ENCODE measurements around the gene TRIM43.
"Not testable (repeated sequence)": the region's sequence is repeated elsewhere in the genome, so short reads cannot be mapped to it uniquely, and the experiment has no call there.

TRIM43 gene

GRCh38 chr2:95591701-95592100 lies at the start of gene TRIM43:
TSS of gene TRIM43 (plus strand) at chr2:95592001. CDS start at chr2:95594024, 2,023 bp downstream.
- DNase-seq, result not testable (repeated sequence)

GRCh38 chr2:95551055-95551568 lies 40.7 kb upstream of the TRIM43 start:
- no peak for DNase-seq

DNA sequence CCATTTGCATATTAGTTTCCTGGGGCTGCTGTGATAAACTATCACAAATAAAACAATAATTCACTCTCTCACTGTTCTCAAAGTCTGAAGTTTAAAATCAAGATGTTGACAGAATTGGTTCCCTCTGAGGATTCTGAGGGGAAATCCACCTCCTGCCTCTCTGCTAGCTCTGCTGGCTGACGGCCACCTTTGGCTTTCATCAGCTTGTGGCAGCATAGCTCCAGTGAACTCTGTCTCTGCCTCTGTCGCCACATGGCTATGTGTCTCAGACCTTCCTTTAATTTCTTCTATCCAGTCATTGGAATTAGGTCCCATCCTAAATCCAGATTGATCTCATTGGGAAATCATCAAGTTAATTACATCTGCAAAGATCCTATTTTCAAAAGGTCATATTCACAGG lies 38.9 kb upstream of the TRIM43 start:
- no peak for DNase-seq

- DNase-seq, result no peak
Measured at GRCh38 chr2:95569170-95569569, 22.6 kb upstream of the TRIM43 start.

DNA sequence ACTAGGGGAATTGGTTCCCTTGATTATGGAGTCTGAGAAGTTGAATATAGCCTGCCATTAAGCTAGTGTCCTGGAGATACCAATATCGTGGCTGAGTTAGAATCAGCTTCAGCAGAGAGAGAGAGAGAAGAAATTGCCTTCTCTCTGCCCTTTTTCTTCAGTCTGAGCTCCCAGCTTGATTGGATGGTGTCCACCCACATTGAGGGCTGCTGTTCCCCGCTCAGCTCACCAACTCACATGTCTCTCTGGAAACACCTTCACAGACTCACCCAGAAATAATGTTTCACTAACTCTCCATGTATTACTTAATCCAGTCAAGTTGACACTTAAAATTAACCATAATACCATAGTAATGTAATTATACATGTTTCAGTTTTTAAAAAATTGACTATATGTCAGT lies 17.9 kb upstream of the TRIM43 start:
- no peak for DNase-seq

DNA sequence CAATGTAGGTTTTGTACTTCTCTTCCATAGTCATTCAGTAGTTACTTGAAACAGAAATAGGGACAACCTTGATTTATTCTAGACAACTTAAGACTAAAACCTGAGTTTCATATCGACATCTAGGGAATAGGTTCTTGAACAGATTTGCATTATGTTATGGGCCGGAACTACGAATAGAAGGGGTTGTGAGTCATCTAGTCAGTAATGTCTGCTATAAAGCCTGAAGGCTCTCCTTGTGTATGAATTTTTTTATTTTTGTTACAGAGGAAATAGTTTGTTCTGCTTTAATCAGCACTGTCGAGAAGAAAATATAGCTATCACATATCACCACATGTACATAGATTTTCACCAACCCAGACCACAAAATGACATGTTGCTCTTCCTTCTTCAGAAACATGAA lies 17.3 kb upstream of the TRIM43 start:
- no peak for DNase-seq

GRCh38 chr2:95575857-95576256 lies 15.9 kb upstream of the TRIM43 start:
- no peak for DNase-seq

DNA sequence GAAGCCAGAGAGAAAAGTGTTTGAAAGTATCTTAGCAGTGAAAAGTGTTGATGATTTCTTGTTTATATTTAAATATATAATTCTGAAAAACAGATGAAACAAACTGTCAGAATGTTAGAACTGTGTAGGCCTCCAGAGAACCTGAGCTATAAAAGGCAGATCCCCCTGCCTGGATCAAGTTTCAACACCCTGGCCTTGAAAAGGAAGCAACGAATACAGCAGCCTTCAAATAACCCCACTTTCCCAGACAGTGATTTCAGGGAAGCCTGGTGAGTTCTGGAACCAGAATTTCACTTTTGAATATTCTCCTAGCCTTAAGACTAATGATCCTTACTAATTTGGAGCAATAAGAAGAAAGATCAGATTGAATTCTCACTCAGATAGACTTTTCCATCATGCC lies 13.3 kb upstream of the TRIM43 start:
- no peak for DNase-seq

DNA sequence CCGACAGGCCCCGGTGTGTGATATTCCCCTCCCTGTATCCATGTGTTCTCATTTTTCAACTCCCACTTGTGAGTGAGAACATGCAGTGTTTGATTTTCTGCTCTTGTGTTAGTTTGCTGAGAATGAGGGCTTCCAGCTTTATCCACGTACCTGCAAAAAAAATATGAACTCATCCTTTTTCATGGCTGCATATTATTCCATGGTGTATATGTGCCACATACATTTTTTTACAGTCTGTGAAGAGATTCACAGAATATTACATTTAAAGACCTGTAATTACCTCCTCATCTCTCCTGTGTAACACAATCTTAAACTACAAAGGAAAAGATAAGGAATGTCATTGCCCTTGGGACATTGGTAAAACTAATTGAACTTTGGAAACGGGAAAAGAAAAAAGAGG lies 8.3 kb upstream of the TRIM43 start:
- DNase-seq, result not testable (repeated sequence)

GRCh38 chr2:95584321-95584720 lies 7.5 kb upstream of the TRIM43 start:
- DNase-seq, result not testable (repeated sequence)

- DNase-seq, result not testable (repeated sequence)
Measured at GRCh38 chr2:95589777-95590536, 1.8 kb upstream of the TRIM43 start.

DNA sequence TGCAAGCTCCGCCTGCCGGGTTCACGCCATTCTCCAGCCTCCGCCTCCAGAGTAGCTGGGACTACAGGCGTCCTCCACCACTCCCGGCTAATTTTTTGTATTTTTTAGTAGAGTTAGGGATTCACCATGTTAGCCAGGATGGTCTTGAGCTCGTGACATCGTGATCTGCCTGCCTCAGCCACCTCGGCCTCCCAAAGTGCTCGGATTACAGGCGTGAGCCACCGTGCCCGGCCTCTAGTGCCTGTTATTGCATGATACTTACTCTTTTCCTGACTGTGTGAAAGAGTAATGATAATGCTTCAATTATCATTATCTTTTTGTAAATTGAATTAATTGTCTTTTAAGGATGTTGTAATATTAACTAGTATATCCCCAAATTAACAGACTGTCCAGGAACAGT lies 1.2 kb downstream of the TRIM43 start:
- not testable (repeated sequence) for DNase-seq

- not testable (repeated sequence) for DNase-seq
Measured at GRCh38 chr2:95595012-95595411, 3.2 kb downstream of the TRIM43 start.

GRCh38 chr2:95601301-95601700 lies 9.5 kb downstream of the TRIM43 start:
- not testable (repeated sequence) for DNase-seq

- DNase-seq, result not testable (repeated sequence)
Measured at GRCh38 chr2:95602146-95602545, 10.3 kb downstream of the TRIM43 start.

DNA sequence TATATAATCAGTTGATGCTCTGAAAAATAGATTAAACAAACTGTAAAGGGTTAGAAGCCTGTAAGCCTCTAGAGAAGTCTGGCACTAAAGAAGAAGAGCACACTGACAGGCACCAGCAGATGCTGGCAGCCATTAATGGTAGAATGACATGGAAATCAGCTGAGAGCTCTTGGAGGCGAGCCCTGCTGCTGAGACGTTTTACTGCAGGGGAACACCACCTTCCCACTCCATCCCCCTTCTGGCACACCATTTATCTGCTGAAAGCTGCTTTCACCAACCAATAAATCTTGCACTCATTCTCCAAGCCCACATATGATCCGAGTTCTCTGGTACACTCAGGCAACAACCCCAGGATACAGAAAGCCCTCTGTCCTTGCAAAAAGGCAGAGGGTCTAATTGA lies 16.6 kb downstream of the TRIM43 start:
- not testable (repeated sequence) for DNase-seq

DNA sequence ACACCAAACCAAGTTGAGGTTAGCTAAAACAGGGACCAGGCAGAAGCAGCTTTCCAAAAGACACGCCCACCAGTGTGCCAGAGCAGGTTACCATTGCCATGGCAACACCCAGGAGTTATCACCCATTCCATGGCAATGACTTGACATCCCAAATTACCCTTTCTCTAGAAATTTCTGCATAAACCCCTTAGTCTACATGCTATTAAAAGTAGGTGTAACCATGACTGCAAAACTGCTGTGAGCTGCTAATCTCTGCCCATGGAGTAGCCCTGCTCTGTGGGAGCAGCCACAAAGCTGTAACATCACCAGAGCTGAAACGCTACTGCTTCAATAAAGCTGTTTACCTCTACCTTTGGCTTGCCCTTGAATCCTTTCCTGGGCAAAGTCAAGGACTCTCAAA lies 18.0 kb downstream of the TRIM43 start:
- not testable (repeated sequence) for DNase-seq

DNA sequence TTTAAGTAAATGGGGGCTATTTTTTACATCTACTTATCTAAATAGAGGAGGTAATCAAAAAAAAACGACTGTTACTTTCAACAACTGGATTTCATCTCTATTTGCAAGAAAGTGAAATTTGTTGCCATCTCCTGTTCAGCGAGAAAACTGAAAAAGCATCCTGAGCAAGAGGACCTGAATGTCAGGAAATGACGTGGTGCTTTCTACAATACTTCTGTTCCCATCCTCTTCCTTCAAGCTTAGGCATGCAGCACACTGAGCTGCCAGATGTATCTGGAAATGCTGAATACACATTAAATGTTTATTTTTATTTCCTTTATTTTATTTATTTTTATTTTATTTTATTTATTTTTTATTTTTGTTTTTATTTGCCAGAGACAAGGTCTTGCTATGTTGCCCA lies 21.2 kb downstream of the TRIM43 start:
- not testable (repeated sequence) for DNase-seq

DNA sequence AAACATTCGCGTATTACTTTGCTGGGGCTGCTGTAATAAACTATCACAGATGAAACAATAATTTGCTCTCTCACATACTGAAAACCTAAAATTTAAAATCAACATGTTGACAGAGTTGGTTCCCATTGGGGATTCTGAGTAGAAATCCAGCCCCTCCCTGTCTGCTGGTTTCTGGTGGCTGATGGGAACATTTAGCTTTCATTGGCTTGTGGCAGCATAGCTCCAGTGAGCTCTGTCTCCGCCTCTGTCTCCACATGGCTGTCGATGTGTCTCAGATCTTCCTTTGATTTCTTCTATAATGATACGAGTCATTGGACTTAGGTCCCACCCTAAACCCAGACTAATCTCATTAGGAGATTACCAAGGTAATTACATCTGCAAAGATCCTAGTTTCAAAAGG lies 30.9 kb downstream of the TRIM43 start:
- DNase-seq, result not testable (repeated sequence)

- not testable (repeated sequence) for DNase-seq
Measured at GRCh38 chr2:95630987-95631386, 39.2 kb downstream of the TRIM43 start.

DNA sequence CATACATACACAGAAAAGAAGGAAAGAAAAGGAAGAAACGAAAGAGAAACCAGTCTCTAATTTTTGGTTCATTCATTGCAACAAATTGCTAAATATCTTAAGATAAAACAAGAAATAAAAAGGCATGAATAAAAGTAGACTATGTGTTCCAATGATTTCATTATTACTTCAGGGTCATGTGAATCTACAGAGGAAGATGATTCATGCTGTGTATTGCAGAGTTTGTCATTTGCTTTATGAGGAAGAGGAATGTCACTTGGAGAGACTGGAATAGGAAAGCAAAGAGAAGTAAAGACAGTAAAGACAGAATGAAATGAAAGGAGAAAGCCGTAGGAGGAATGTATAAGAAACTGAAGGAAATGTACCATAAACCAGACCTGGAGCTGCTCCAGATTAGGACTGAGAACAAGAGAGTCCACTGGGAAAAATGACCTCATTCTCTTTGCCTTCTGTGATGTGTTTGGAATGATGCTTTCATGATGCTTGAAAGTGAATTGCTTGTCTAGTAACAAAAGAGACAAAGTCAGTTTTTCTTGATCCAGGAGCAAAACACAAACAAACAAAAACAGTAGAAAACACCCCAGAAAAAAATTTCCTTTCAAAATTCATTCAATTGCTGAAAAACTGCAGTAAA lies 41.9 kb downstream of the TRIM43 start:
- DNase-seq, result not testable (repeated sequence)

- DNase-seq, result not testable (repeated sequence)
Measured at GRCh38 chr2:95640515-95641288, 48.9 kb downstream of the TRIM43 start.

DNA sequence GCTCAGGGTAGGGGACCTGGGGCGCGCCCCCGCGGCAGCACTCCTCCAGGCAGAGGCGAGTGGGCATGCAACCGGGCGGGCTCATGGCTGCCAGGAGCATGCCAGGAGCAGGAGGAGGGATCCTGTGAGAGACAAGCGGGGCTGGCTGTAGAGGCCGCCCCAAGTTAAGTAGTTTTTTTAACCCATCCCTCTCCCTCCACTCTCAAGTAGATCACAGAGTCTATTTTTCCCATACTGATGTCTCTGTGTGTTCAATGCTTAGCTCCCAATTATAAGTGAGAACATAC lies 49.4 kb downstream of the TRIM43 start:
- DNase-seq, result not testable (repeated sequence)

DNA sequence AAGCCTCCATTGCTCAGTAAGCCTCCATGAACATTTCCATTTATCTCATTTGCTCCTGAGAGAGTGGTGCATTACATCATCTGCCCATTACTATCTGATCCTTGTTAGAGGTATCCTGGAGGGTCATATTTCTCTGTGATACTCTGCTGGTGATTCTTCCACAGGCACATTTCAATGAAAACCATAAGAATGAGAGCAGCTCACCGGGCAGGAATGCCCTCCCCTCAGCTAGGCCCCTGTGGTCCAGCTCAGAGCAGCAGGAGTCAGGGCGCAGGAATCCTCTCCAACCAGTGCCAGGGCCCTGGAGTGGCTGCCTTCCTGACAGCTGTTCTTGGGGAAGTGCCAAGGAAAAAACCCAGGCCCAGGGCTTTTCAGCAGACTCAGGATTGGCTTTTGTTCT lies 50.0 kb downstream of the TRIM43 start:
- DNase-seq, result not testable (repeated sequence)
